ENCODE results near the gene SMG7.

DNA sequence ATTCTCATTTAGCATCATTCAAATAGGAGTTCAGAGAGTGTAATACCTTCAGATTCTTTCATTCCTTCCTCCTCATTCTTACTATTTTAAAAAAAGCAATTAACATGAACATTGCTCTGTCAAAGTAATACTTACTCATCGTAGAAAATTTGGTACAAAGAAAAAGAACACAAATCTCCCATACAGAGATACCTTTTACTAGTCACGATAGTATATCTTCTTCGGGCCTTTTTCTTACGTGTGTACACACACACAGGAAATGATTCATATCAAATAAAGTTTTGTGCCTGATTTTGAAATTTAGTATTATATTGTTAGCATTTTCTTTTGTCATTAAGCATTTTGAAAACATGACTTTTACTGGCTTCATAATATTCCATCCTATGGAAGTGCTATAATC is 65.1 kb downstream of the SMG7 start:
- TF ChIP-seq POLR2AphosphoS5 (IDR thresholded peaks at IDR 0.05; ENCODE audit: low read depth, low read length) (no peak), TAF1 (IDR thresholded peaks at IDR 0.05; ENCODE audit: borderline replicate concordance, insufficient read depth, low read length) (no peak), SIN3A (IDR thresholded peaks at IDR 0.05; ENCODE audit: borderline replicate concordance, insufficient read depth, low read length) (no peak)
- TF ChIP-seq, protein P1, sequence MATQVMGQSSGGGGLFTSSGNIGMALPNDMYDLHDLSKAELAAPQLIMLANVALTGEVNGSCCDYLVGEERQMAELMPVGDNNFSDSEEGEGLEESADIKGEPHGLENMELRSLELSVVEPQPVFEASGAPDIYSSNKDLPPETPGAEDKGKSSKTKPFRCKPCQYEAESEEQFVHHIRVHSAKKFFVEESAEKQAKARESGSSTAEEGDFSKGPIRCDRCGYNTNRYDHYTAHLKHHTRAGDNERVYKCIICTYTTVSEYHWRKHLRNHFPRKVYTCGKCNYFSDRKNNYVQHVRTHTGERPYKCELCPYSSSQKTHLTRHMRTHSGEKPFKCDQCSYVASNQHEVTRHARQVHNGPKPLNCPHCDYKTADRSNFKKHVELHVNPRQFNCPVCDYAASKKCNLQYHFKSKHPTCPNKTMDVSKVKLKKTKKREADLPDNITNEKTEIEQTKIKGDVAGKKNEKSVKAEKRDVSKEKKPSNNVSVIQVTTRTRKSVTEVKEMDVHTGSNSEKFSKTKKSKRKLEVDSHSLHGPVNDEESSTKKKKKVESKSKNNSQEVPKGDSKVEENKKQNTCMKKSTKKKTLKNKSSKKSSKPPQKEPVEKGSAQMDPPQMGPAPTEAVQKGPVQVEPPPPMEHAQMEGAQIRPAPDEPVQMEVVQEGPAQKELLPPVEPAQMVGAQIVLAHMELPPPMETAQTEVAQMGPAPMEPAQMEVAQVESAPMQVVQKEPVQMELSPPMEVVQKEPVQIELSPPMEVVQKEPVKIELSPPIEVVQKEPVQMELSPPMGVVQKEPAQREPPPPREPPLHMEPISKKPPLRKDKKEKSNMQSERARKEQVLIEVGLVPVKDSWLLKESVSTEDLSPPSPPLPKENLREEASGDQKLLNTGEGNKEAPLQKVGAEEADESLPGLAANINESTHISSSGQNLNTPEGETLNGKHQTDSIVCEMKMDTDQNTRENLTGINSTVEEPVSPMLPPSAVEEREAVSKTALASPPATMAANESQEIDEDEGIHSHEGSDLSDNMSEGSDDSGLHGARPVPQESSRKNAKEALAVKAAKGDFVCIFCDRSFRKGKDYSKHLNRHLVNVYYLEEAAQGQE (IDR thresholded peaks at IDR 0.05; ENCODE audit: insufficient read depth in 1 of 2, low read depth in 2 of 2, low read length in 2 of 2) = no peak
